GM12892 (cell line): ENCODE data around the gene UBA52.
"Not testable (repeated sequence)": the region's sequence is repeated elsewhere in the genome, so short reads cannot be mapped to it uniquely, and the experiment has no call there.

Experiments
- DNase-seq: peaks from one replicate; pipeline ENCODE4 v3.0.0; 2011; ENCODE audit not compliant: insufficient read length
- FAIRE-seq: peaks from 2 replicates; lab custom pipeline; 2011; peaks lifted over from hg19 to GRCh38; lab: Jason Lieb, UNC
- POLR2A ChIP-seq: IDR thresholded peaks from 2 replicates; pipeline ENCODE4 v1.6.1; 2011; ENCODE audit warnings: low read depth, low read length, control low read depth
- POLR2AphosphoS5 ChIP-seq: IDR thresholded peaks from 2 replicates; pipeline ENCODE4 v1.6.1; 2011; ENCODE audit warnings: low read depth, low read length, control low read depth
- TAF1 ChIP-seq: IDR thresholded peaks from 2 replicates; pipeline ENCODE4 v1.6.1; 2011; ENCODE audit warnings: low read depth, mild to moderate bottlenecking, control low read depth, low read length, borderline replicate concordance

The UBA52 gene

DNA sequence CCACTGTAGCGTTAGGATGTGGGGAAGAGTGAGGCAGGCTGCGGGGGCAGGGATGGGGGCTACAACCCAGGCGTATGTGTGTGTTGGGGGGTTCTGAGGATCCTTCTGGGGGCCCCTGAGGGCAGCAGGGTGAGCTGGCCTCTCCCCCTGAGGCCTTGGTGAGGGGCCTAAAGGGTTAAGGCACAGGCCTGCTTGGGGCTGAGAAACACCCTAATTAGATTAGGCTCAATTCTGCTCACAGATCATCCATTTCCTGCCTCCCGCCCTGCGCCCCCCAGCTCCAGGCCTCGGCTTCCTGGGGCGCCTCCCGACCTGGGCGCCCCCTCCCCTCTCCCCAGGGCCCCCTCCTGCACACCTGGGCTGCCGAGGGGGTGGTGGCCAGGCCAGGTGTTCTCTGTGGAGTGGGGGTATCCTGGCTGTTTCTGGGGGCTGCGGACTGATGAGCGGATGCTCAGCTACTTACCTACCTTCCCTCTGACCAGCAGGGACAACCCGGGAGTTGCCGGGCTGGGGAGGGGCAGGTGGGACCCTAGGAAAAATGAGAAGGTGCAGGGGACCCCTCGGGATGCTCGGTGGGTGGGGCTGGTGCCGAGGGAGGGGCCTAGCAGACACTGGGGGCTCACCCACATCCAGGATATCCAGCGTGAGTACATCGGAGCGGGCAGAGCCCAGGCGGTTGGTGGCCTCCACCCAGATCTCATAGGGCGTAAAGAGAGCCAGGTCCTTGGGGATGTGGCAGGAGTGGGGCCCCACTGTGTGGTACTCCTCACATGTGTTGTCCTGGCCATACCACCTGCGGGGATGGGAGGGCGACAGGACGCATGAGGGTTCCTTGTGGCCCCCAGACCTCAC lies 26.4 kb downstream of the UBA52 start:
- TF ChIP-seq POLR2A (no peak), TAF1 (no peak), POLR2AphosphoS5 (no peak)
- no peak for DNase-seq
- no peak for FAIRE-seq

DNA sequence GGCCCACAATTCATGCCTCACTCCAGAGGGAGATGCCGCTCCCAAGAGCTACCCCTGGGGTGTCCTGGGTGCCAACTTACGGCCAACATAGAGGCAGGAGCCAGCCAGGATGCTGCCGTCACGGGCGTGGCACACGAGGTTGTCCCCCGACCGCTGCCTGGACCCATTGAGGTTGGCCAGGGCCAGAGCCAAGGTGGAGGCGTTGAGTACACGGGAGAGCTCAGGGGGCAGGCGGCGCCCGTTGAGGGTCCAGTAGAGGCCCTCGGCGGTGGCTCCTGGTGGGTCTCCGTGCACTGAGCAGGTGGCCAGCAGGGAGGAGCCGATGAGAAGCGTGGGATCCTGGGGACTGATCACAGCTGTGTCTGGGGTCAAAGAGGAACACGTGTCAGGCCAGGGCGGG lies 27.8 kb downstream of the UBA52 start:
- TF ChIP-seq POLR2AphosphoS5 (no peak), POLR2A (no peak), TAF1 (no peak)
- no peak for FAIRE-seq

DNA sequence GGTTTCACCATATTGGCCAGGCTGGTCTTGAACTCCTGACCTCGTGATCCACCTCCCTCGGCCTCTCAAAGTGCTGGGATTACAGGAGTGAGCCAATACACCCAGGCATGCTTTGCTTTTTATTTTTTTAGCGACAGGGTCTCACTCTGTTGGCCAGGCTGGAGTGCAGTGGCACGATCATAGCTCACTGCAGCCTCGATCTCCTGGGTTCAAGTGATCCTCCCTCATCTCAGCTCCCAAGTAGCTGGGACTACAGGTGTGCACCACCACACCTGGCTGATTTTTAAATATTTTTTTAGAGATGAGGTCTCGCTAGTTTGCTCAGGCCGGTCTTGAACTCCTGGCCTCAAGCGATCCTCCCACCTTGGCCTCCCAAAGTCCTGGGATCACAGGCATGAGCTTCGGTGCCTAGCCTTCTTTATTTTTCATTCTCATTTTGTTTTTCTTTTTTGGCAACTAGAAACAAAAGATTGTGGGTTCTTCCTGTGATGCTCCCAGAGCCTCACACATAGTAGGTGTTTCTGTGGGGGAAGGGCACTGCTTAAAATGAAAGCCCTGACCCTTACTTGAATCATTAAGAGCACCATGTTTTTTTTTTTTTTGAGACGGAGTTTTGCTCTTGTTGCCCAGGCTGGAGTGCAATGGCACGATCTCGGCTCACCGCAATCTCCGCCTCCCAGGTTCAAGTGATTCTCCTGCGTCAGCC lies 29.2 kb downstream of the UBA52 start:
- not testable (repeated sequence) for DNase-seq, FAIRE-seq

More for the DNA sequence above, 27.8 kb downstream of the UBA52 start:
- no peak for DNase-seq

DNA sequence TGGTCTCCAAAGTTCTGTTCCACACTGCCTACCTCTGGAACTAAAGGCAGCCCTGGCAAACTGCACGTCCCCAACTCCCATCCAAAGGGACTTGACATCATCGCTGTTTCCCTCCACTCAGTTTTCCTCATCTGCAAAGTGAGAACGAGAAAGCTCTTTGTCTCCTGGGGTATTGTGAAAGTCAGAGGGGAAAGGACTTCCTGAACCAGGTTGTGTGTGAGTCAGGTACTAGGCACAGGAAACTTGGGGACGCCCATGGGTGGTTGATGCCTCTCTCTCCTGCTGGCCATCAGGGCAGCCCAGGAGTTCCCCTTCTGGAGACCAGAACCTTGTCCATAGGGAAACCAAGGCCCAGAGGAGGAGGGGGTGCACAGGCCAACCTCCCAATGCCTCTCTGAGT lies 30.2 kb downstream of the UBA52 start:
- no peak for TF ChIP-seq POLR2AphosphoS5
- no peak for TF ChIP-seq POLR2A
- TF ChIP-seq TAF1, result no peak
- DNase-seq (no peak), FAIRE-seq (no peak)

DNA sequence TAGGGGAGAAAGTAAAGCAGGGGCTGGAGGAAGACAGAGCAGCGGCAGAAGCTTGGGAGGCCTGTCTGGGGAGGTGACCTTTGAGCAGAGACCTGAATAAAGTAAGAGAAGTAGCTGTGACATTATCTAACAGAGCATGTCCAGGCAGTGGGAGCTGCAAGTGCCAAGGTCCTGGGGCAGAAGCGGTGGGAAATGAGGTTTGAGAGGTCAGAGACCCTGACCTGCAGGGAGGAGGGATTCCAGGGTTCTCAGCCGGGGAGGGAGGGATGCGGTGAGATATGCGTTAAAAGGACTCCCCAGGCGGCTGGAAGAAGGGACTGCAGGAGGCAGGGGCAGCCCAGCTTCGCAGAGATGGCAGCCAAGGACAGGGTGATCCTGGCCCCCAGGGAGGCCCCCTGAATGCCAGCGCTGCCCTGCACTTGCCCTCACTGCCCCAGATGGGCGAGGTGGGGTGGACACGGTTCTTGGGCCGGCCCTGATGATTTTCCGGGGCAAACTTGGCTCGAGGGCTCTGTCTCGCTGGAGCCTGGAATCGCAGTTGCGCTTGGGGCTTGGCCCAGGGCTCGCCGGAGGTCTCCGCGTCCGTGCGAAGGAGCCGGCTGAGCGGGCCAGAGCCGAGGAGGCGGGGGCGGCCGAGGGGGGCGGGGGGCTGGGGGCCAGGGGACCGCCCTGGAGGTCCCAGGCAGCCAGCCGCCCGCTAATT lies 31.7 kb downstream of the UBA52 start:
- no peak for TF ChIP-seq POLR2AphosphoS5
- TF ChIP-seq TAF1, result no peak
- TF ChIP-seq POLR2A, result no peak
- DNase-seq, result no peak
- no peak for FAIRE-seq

DNA sequence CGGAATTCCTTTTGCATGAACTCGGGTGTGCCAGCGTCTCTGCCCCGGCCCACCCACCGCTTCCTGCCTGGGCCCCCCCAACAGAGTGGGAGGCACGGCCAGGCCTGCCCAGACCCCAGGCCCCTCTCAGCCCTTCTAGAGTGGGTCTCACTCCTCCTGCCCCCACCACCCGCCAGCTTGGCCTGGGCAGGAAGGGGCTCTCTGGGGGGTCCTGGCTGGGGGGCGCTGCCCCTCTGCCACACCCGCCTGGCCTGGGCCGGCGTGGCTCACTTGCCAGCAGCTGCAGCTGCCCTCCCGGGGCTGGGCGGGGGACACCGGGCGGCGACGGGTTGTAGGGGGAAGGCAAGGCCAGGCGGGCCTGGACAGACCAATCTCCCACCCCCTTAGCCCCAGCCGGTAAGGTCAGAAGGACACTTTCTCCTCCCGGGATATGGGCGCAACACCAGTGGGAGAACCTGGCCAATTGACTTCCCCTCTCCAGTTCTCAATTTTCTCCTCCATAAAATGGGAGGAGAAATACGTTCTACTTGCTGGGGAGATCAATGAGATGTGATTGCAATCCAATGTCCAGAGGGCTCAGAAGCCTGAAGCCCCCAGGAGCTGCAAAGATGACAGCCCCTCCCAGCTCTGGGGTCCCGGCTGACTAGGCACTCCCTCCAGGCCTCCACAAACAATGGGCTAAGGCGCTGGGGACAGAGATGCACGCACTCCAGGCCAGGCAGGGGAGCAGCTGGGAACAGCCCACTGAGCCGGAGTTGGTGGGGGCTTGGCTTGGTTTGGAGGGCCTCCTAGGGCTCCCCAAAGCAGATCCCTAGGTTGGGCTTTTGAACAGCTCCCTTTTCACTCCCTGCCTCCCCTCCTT lies 32.5 kb downstream of the UBA52 start:
- DNase-seq (no peak), FAIRE-seq (no peak)
- TF ChIP-seq POLR2AphosphoS5 (no peak), TAF1 (no peak), POLR2A (no peak)

DNA sequence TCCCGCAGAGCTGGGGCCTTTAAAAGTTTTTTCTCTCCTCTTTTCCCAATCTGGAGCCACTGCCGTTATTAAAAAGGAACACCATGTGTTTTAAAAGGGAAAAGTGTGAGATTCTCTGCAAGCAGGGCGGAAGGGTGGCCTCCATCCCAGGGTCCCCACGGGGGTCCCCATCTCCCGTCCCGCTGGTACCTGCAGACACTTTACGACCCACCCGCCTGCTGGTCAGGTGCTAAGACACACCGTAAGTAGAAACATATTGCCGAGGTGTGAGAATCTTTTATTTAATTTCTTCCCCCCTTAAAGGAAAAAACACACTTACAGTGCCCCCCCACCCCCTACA lies 33.1 kb downstream of the UBA52 start:
- DNase-seq (no peak), FAIRE-seq (no peak)
- TF ChIP-seq TAF1 (no peak), POLR2AphosphoS5 (no peak), POLR2A (no peak)

DNA sequence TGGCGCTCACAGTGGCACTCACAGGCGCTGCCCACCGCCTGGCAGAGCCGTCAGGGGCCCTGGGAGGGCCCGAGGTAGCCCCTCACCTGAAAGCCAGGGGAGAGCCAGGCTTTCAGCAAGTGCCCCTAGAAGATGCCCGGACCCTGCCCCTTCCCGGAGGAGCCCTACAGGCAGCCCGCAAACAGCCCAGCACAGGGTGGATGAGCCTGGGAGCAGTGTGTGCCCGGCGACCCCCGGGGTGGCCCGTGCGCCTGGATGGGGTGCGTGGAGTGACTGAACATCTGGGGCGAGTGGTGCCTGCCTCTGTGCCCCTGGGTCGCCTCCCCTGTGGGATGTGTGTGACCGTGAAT lies 33.5 kb downstream of the UBA52 start:
- no peak for DNase-seq
- FAIRE-seq, result no peak
- no peak for TF ChIP-seq POLR2AphosphoS5
- TF ChIP-seq TAF1, result no peak
- TF ChIP-seq POLR2A, result no peak

DNA sequence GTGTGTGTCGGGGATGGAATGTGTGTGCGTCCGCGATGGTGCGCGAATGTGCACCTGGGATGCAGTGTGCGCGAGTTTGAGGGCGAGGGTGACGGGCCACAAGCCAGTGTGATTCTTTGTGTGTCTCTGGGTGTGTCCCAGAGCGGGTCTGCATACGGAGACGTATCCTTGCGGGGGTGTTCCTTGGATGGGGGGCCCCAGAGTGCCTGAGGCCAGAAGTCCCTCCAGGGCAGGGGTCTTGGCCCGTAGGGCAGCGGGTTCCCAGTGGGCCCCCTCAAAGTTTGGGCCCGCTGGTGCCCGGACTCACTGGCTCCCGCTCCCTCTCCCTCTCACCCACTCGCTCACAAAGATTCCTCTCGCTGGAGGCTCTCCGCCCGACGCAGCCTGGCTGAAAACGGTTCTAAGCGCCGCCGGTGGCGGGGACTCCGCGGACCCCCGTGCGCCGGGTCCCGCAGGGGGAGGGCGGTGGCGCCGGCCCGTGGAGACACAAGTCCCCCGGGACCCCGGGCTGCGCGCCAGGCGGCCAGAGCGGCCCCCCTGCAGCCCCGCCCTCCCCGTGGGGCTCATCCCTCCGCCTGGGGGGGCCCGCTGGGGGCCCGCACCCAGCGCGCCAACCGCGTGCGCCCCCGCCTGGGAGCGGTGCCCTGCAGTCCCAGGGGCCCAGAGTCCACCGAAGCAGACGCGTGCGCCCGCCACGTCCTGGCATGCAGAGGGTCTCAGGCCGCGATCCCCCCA lies 34.1 kb downstream of the UBA52 start:
- TF ChIP-seq TAF1, result no peak
- TF ChIP-seq POLR2AphosphoS5, result no peak
- TF ChIP-seq POLR2A, result no peak
- FAIRE-seq, result no peak
- DNase-seq, result no peak

DNA sequence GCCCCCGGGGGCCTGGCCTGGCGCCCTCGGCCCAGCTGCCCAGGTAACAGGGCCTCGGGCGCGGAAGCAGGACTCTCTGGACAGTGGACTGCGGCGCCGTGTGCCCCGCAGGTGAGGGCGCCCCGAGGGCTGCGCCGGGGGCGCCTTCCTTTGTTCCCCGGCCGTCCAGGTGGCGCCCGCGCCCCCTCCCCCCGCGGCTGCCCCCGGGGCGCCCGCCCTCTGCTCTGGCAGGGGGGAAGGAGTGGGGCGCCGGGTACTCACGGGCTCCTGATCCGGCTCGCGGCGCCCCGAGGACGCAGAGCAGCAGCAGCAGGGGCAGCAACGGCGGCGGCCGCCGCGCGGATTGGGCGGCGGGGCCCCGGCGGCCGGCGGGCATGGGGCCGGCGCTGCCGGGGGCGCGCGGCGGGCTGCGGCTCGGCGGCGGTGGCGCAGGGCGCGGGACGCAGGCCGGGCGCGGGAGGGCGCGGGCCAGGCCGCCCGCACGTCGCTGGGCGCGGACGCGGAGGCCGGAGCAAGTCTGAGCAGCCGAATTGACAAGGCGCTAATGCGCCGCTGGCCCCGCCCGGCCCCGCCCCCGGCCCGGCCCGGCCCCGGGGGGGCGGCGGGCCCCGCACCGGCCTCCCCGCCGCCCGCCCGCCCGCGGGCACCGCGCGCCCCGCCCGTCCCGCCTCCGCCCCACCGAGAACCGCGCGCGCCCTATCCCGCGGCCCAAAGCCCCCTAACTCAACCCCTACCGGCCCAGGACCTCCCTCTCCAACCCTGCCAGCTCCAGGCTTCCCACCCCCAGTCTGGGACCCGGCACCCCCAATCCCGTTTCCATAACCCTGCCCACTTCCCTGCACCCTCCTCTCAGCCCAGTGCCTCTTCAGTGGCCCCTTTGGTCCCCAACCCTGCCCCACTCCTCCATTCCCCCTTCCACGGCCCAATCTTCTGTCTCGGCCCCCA lies 34.9 kb downstream of the UBA52 start, which contains the start of gene CRLF1:
TSS of gene CRLF1 (minus strand) at position 519 of the 945 bp plus-strand sequence. CDS start at position 376, 143 bp downstream.
- TF ChIP-seq TAF1 (no peak), POLR2AphosphoS5 (no peak)
- FAIRE-seq, result no peak
- DNase-seq, result no peak
